Neural progenitor cell (in vitro differentiated cells): ENCODE measurements around the gene FARP2. TPM values are rescaled to one million over a fixed set of nuclear protein-coding genes. Genes with fewer than 3 reads are reported as not detected.

Source experiments
- DNase-seq: peaks from one replicate; pipeline ENCODE4 v3.0.0-alpha.2; 2016; ENCODE audit warnings: low spot score
- H2AFZ ChIP-seq: fragments of 200-600 bp; sonication (generic); replicated peaks from 2 replicates; pipeline ENCODE4 v1.6.1; 2016; ENCODE audit warnings: antibody characterized with exemption
- H3F3A ChIP-seq: fragments of 200-600 bp; sonication (generic); 2 replicates; pipeline ENCODE4 v1.6.1; 2016; ENCODE audit warnings: antibody characterized with exemption, low read depth
- H3K27ac ChIP-seq: fragments of 200-600 bp; sonication (generic); 2 replicates; pipeline ENCODE4 v1.5.1; 2016; ENCODE audit warnings: mild to moderate bottlenecking
- H3K27me3 ChIP-seq: fragments of 200-600 bp; sonication (generic); 2 replicates; pipeline ENCODE4 v1.6.1; 2016; ENCODE audit warnings: mild to moderate bottlenecking, moderate library complexity
- H3K36me3 ChIP-seq: fragments of 200-600 bp; sonication (generic); 2 replicates; pipeline ENCODE4 v1.5.1; 2016
- H3K4me1 ChIP-seq: fragments of 200-600 bp; sonication (generic); 2 replicates; pipeline ENCODE4 v1.6.1; 2016; ENCODE audit warnings: mixed run types
- H3K4me2 ChIP-seq: fragments of 200-600 bp; sonication (generic); 2 replicates; pipeline ENCODE4 v1.6.1; 2016
- H3K4me3 ChIP-seq: fragments of 200-600 bp; sonication (generic); 2 replicates; pipeline ENCODE4 v1.5.1; 2016
- H3K79me2 ChIP-seq: fragments of 200-600 bp; sonication (generic); 2 replicates; pipeline ENCODE4 v1.6.1; 2016; ENCODE audit warnings: low read depth
- H3K9ac ChIP-seq: fragments of 200-600 bp; sonication (generic); 2 replicates; pipeline ENCODE4 v1.6.1; 2016
- H3K9me3 ChIP-seq: fragments of 200-600 bp; sonication (generic); 2 replicates; pipeline ENCODE4 v1.5.1; 2016; ENCODE audit warnings: low read depth
- H4K20me1 ChIP-seq: fragments of 200-600 bp; sonication (generic); 2 replicates; pipeline ENCODE4 v1.6.1; 2016; ENCODE audit warnings: low read depth
- H3K27ac Mint-ChIP-seq: 3 replicates; pipeline ENCODE4 v1.8.0; 2021; ENCODE audit warnings: mixed read lengths
- H3K27me3 Mint-ChIP-seq: 2 replicates; pipeline ENCODE4 v1.8.0; 2022; ENCODE audit warnings: low read depth, mild to moderate bottlenecking, inconsistent platforms, moderate library complexity, mixed read lengths; ENCODE audit not compliant: insufficient read depth
- H3K36me3 Mint-ChIP-seq: 3 replicates; pipeline ENCODE4 v1.8.0; 2021; ENCODE audit warnings: mixed read lengths
- H3K4me1 Mint-ChIP-seq: 3 replicates; pipeline ENCODE4 v1.8.0; 2021; ENCODE audit warnings: mixed read lengths
- H3K4me3 Mint-ChIP-seq: 3 replicates; pipeline ENCODE4 v1.8.0; 2021; ENCODE audit warnings: mild to moderate bottlenecking, moderate library complexity, mixed read lengths
- H3K9me3 Mint-ChIP-seq: 3 replicates; pipeline ENCODE4 v1.8.0; 2020; ENCODE audit warnings: mixed read lengths
- EZH2 ChIP-seq: fragments of 200-600 bp; sonication (generic); IDR thresholded peaks from 2 replicates; pipeline ENCODE4 v1.6.1; 2017; ENCODE audit warnings: antibody characterized with exemption, mild to moderate bottlenecking, moderate library complexity
- EZH2phosphoT487 ChIP-seq: fragments of 200-600 bp; sonication (generic); IDR thresholded peaks from 2 replicates; pipeline ENCODE4 v1.6.1; 2017; ENCODE audit warnings: antibody characterized with exemption
- total RNA-seq: library from RNA; depleted of rRNA; stranded (reverse); fragments of >200 nt; gene quantifications from 2 replicates; pipeline ENCODE4 v1.2.3, GENCODE V29; 2015; ENCODE audit warnings: low replicate concordance
- TF ChIP-seq, protein P1 (sequence below): fragments of 200-600 bp; sonication (generic); IDR thresholded peaks from 2 replicates; pipeline ENCODE4 v1.5.1; 2017; ENCODE audit warnings: antibody characterized with exemption, mild to moderate bottlenecking

FARP2 gene
- total RNA-seq, 1 donor from 2014 or later, result 32.3 TPM

DNA sequence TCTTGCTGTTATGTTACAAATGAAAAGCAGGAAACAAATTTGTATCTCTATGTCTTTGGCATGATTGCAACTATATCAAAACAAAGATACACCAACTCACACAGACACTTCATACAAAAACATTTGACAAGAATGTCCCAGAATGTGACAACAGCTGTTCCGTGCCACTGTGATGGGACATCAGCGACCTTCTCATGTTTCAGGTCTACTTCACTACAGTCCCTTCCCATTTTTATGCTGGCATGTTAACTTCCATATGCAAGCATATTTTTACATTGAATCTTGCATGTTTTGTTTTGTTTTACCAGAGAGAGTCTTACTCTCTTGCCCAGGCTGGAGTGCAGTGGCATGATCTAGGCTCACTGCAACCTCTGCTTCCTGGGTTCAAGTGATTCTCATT, 81.1 kb downstream of the FARP2 start:
- TF ChIP-seq EZH2, result no peak
- TF ChIP-seq, protein P1, sequence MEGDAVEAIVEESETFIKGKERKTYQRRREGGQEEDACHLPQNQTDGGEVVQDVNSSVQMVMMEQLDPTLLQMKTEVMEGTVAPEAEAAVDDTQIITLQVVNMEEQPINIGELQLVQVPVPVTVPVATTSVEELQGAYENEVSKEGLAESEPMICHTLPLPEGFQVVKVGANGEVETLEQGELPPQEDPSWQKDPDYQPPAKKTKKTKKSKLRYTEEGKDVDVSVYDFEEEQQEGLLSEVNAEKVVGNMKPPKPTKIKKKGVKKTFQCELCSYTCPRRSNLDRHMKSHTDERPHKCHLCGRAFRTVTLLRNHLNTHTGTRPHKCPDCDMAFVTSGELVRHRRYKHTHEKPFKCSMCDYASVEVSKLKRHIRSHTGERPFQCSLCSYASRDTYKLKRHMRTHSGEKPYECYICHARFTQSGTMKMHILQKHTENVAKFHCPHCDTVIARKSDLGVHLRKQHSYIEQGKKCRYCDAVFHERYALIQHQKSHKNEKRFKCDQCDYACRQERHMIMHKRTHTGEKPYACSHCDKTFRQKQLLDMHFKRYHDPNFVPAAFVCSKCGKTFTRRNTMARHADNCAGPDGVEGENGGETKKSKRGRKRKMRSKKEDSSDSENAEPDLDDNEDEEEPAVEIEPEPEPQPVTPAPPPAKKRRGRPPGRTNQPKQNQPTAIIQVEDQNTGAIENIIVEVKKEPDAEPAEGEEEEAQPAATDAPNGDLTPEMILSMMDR, result no peak
- no peak for TF ChIP-seq EZH2phosphoT487
- no peak overlapping the region for H2AFZ ChIP-seq
- DNase-seq, result no peak
- H3K4me3 ChIP-seq, result no peak overlapping the region
- Mint-ChIP-seq H3K4me3 (no peak overlapping the region), H3K36me3 (peaks cover 19% of the 10 kb centered on the region), H3K9me3 (no peaks in the 10 kb centered on the region), H3K27ac (no peak overlapping the region), H3K4me1 (no peaks in the 10 kb centered on the region), H3K27me3 (no peaks in the 10 kb centered on the region)
- H3K4me1 ChIP-seq, result no peaks in the 10 kb centered on the region
- H3K36me3 ChIP-seq, result peaks cover 5% of the 10 kb centered on the region
- no peaks in the 10 kb centered on the region for H3K27me3 ChIP-seq
- no peaks in the 10 kb centered on the region for H3K79me2 ChIP-seq
- no peaks in the 10 kb centered on the region for H3F3A ChIP-seq
- H3K4me2 ChIP-seq, result no peak overlapping the region
- H3K27ac ChIP-seq, result no peak overlapping the region
- H3K9ac ChIP-seq, result no peak overlapping the region
- no peaks in the 10 kb centered on the region for H4K20me1 ChIP-seq
- H3K9me3 ChIP-seq, result no peaks in the 10 kb centered on the region

DNA sequence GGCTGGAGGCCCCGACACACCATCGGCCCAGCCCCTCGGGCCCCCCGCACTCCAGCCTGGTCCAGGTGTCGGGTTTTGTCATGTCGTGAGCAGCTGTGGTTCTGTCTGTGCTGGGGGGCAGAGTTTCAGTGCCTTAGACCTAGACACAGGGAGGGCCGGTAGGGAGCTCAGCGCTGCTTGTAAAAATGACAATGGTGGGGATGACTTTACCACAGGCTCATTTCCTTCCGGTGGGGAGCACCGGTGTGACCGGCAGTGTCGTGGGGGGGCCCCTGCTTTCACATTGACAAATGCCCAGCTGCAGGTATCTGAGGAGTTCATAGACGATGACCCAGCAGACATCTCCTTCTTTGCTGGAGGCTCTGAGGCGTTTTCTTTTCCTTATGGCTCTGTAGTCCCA, 85.4 kb downstream of the FARP2 start:
- H3K4me3 ChIP-seq, result no peak overlapping the region
- Mint-ChIP-seq H3K27ac (no peak overlapping the region), H3K27me3 (no peaks in the 10 kb centered on the region), H3K4me1 (no peaks in the 10 kb centered on the region), H3K9me3 (no peaks in the 10 kb centered on the region), H3K36me3 (peaks cover 8% of the 10 kb centered on the region), H3K4me3 (no peak overlapping the region)
- H3K79me2 ChIP-seq, result no peaks in the 10 kb centered on the region
- H3K27ac ChIP-seq, result no peak overlapping the region
- TF ChIP-seq EZH2phosphoT487 (no peak), EZH2 (no peak)
- TF ChIP-seq, protein P1, result no peak
- no peaks in the 10 kb centered on the region for H3K36me3 ChIP-seq
- DNase-seq, result no peak
- no peaks in the 10 kb centered on the region for H3K4me1 ChIP-seq
- no peak overlapping the region for H2AFZ ChIP-seq
- H3F3A ChIP-seq, result no peaks in the 10 kb centered on the region
- H3K4me2 ChIP-seq, result no peak overlapping the region
- no peaks in the 10 kb centered on the region for H3K9me3 ChIP-seq
- no peaks in the 10 kb centered on the region for H3K27me3 ChIP-seq
- H3K9ac ChIP-seq, result no peak overlapping the region
- H4K20me1 ChIP-seq, result no peaks in the 10 kb centered on the region

DNA sequence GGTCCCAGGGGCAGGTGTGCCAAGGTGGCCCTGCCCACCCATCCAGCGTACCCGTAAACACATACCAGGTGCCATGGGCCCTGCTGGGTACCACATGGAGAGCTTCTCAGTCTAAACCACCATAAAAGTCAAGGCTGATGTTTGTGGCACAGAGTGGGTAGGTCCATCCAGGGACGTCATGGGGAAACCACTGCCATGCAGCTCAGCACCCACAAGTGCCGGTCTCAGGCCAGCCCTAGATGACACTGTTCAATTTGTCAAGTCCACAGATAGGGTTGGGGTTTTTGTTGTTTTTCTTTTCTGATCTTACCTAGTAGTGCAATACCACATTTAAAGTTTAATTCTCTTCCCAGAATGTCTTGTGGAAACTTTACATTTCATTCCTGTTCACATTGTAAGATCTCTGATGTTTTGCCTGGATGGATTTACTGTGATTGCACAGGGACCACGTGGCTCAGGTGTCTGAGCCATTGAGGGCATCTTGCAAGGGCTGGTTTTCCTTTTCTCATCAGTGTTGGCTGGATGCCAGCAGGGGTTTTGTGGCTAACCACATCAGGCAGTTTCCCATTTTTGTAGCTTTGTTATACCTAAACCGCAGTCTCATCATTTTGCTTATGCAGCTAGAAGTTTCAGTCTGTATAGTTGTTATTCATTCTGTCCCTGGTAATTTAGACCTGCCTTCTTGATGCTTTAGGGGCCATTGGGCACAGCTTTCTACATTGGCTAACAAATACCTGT, 87.6 kb downstream of the FARP2 start:
- Histone ChIP-seq H3K27me3 (no peaks in the 10 kb centered on the region), H3K36me3 (no peaks in the 10 kb centered on the region), H3K4me1 (no peaks in the 10 kb centered on the region), H3K79me2 (no peaks in the 10 kb centered on the region), H4K20me1 (no peaks in the 10 kb centered on the region), H3K27ac (no peak overlapping the region), H3F3A (no peaks in the 10 kb centered on the region), H3K4me2 (no peak overlapping the region), H2AFZ (no peak overlapping the region), H3K9me3 (no peaks in the 10 kb centered on the region), H3K9ac (no peak overlapping the region), H3K4me3 (no peak overlapping the region)
- Mint-ChIP-seq H3K36me3 (peaks cover 3% of the 10 kb centered on the region), H3K27me3 (no peaks in the 10 kb centered on the region), H3K4me1 (no peaks in the 10 kb centered on the region), H3K27ac (no peak overlapping the region), H3K9me3 (no peaks in the 10 kb centered on the region), H3K4me3 (no peak overlapping the region)
- no peak for DNase-seq
- no peak for TF ChIP-seq EZH2phosphoT487
- TF ChIP-seq EZH2, result no peak
- TF ChIP-seq, protein P1, result no peak
